AG09319 (cell line): ENCODE results near the gene TOR4A.
"Not testable (repeated sequence)": the region's sequence is repeated elsewhere in the genome, so short reads cannot be mapped to it uniquely, and the experiment has no call there.

Experiments used
- DNase-seq: peaks from one replicate; pipeline ENCODE4 v3.0.0-alpha.2; 2010; ENCODE audit warnings: low read depth; ENCODE audit errors: extremely low read depth
- TF ChIP-seq, protein P1 (sequence below): IDR thresholded peaks from 2 replicates; pipeline ENCODE4 v1.5.1; 2011; ENCODE audit warnings: low read depth, mild to moderate bottlenecking, inconsistent platforms, low read length, moderate library complexity

Gene TOR4A

GRCh38 chr9:137241490-137242268, 35.8 kb upstream of the TOR4A start:
- no peak for DNase-seq
- TF ChIP-seq, protein P1, sequence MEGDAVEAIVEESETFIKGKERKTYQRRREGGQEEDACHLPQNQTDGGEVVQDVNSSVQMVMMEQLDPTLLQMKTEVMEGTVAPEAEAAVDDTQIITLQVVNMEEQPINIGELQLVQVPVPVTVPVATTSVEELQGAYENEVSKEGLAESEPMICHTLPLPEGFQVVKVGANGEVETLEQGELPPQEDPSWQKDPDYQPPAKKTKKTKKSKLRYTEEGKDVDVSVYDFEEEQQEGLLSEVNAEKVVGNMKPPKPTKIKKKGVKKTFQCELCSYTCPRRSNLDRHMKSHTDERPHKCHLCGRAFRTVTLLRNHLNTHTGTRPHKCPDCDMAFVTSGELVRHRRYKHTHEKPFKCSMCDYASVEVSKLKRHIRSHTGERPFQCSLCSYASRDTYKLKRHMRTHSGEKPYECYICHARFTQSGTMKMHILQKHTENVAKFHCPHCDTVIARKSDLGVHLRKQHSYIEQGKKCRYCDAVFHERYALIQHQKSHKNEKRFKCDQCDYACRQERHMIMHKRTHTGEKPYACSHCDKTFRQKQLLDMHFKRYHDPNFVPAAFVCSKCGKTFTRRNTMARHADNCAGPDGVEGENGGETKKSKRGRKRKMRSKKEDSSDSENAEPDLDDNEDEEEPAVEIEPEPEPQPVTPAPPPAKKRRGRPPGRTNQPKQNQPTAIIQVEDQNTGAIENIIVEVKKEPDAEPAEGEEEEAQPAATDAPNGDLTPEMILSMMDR = no peak

GRCh38 chr9:137242269-137243203, 35.0 kb upstream of the TOR4A start:
- TF ChIP-seq, protein P1 = no peak
- DNase-seq = no peak

- DNase-seq = not testable (repeated sequence)
Observed at GRCh38 chr9:137243266-137243625, 34.3 kb upstream of the TOR4A start.

GRCh38 chr9:137243626-137244485, 33.7 kb upstream of the TOR4A start:
- TF ChIP-seq, protein P1 = no peak
- no peak for DNase-seq

GRCh38 chr9:137244486-137245449, 32.8 kb upstream of the TOR4A start:
- DNase-seq = no peak
- TF ChIP-seq, protein P1 = no peak; the same call in 1 of the 2 replicates

- TF ChIP-seq, protein P1 = no peak
- DNase-seq = no peak
Observed at GRCh38 chr9:137245450-137246421, 31.8 kb upstream of the TOR4A start.
